Measurements from ENCODE around the gene ANO4. TPM values are rescaled to one million over a fixed set of nuclear protein-coding genes. Genes with fewer than 3 reads are reported as not detected.

The ANO4 gene
- total and polyA plus RNA-seq, 2 of the 8 experiments (the other 6 are each of a cell fraction or from before 2014, with no cell fraction given): 1.1 to 3.4 TPM

DNA sequence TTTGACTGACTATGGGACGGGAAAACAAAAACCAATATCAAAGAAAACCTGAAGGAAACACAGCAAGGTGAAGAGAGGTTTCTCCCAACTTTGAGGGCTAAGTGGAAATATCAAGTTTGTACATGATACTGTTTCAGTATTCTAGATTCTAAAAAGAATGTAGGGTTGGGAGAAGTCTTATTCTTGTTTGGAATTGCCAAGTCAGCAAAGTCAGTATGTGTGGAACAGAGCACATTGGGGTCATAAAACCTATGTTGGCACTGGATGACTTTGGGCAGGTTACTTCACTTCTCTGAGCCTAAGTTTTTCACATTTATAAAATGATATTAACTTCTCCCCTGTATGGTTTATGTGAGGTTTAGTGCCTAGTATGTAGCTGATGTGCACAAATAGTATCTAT lies 182.2 kb downstream of the ANO4 start:
- no peaks in the 10 kb centered on the region for H3K79me2 ChIP-seq (ENCODE audit: control insufficient read depth in 1 of 2, insufficient read depth in 2 of 2, low read length in 2 of 2)
- CTCF ChIA-PET (ENCODE audit: partially characterized antibody): interaction anchor here (0.6 to 1.7 kb wide), 2 partner anchors 8 to 148 kb away, joined by 3 to 6 read pairs; no protein-coding TSS in a partner anchor
- no peak overlapping the region for H4K8ac ChIP-seq (ENCODE audit: extremely low read depth, insufficient read depth, low read length)

More for the DNA sequence above, 182.2 kb downstream of the ANO4 start:
- no peaks in the 10 kb centered on the region for H4K20me1 ChIP-seq (replicated peaks in 1 of 2; ENCODE audit: control insufficient read depth in 1 of 2, insufficient read depth in 2 of 2, low read length in 2 of 2)
- no peaks in the 10 kb centered on the region for H3K36me3 ChIP-seq (ENCODE audit: control insufficient read depth in 2 of 4, insufficient read depth in 4 of 4, low read length in 3 of 4)
- no peak overlapping the region for H2BK20ac ChIP-seq (ENCODE audit: low read length)
- H2BK12ac ChIP-seq (ENCODE audit: low read depth, low read length): no peak overlapping the region
- H3K14ac ChIP-seq (ENCODE audit: insufficient read length): no peak overlapping the region
- no peaks in the 10 kb centered on the region for H3K9me3 ChIP-seq (ENCODE audit: insufficient read depth in 2 of 2, low read depth in 1 of 2, low read length in 1 of 2)
- DNase-seq (ENCODE audit: low read depth in 1 of 2, low spot score in 2 of 2) (no peak), FAIRE-seq (no peak)
- no peak overlapping the region for H2BK120ac ChIP-seq (replicated peaks; ENCODE audit: low read depth, low read length)
- no peak for TF ChIP-seq SIX5 (IDR thresholded peaks at IDR 0.05; ENCODE audit: low read depth, low read length)
- no peak for TF ChIP-seq TCF12 (IDR thresholded peaks at IDR 0.05; ENCODE audit: low read depth, low read length)
- TF ChIP-seq CHD2 (IDR thresholded peaks at IDR 0.05; ENCODE audit: low read length): no peak
- peak; percentile 52; the same call in 1 of the 2 replicates for TF ChIP-seq MAFK (IDR thresholded peaks at IDR 0.05; ENCODE audit: low read depth, low read length)
- TF ChIP-seq JUN (IDR thresholded peaks at IDR 0.05; ENCODE audit: low read depth, low read length): no peak
- H3K27ac ChIP-seq (ENCODE audit: low read depth, low read length): no peak overlapping the region
- POLR2A ChIA-PET (ENCODE audit: partially characterized antibody): no interaction called here
- H3K23me2 ChIP-seq (ENCODE audit: low read depth, low read length): no peaks in the 10 kb centered on the region
- no peak overlapping the region for H2BK5ac ChIP-seq (ENCODE audit: low read depth, low read length)
- H3K4me3 ChIP-seq (ENCODE audit: extremely low read depth in 1 of 4, insufficient read depth in 2 of 4, low read depth in 3 of 4, low read length in 4 of 4): no peak overlapping the region
- H3K9ac ChIP-seq (replicated peaks in 1 of 4; ENCODE audit: extremely low read depth in 1 of 4, low read depth in 3 of 4, low read length in 3 of 4): no peak overlapping the region
- no peaks in the 10 kb centered on the region for H3K27me3 ChIP-seq (replicated peaks in 1 of 4; ENCODE audit: control insufficient read depth in 3 of 4, extremely low read depth in 1 of 4, insufficient read depth in 3 of 4, low read length in 3 of 4)
- H3K4me2 ChIP-seq (ENCODE audit: insufficient read depth in 1 of 2, low read depth in 2 of 2, low read length in 2 of 2): no peak overlapping the region
- WGBS, 2 experiments (ENCODE audit: extremely low coverage in 1 of 2, insufficient coverage in 1 of 2, insufficient read length in 1 of 2, insufficient replicate concordance in 2 of 2, low coverage in 1 of 2, low lambda C conversion rate in 2 of 2, missing lambda C conversion rate in 1 of 2): 100% methylated on average over 1 of the region's 1 CpG; no CpG with 5 or more reads in 1 of the 2 experiments
- no peak overlapping the region for H3K23ac ChIP-seq (ENCODE audit: insufficient read length)
- H4K91ac ChIP-seq (replicated peaks; ENCODE audit: insufficient read length, low read length): no peak overlapping the region
- H3K4ac ChIP-seq (replicated peaks; ENCODE audit: insufficient read length, low read depth, low read length): no peak overlapping the region
- H3K4me1 ChIP-seq (replicated peaks in 1 of 4; ENCODE audit: control insufficient read depth in 3 of 4, insufficient read depth in 4 of 4, low read length in 3 of 4): 0 out of 7 replicates have a peak, but pooled peaks cover 0 to 2% (median 0%) of the 10 kb centered on the region in 4 experiments
- no peak overlapping the region for H3K18ac ChIP-seq (ENCODE audit: extremely low read depth, low read length)
- no peak overlapping the region for H2AFZ ChIP-seq (ENCODE audit: low read length)
- no peak overlapping the region for H2BK15ac ChIP-seq (ENCODE audit: low read length)
- H2AK5ac ChIP-seq (ENCODE audit: low read depth, low read length): no peak overlapping the region
- no peaks in the 10 kb centered on the region for H3K79me1 ChIP-seq (ENCODE audit: low read depth, low read length)
- no peak overlapping the region for H4K5ac ChIP-seq (ENCODE audit: insufficient read length, low read depth, low read length)
- H3K56ac ChIP-seq (replicated peaks; ENCODE audit: insufficient read length, low read depth, low read length): no peak overlapping the region
